Progenitor cell of endocrine pancreas (in vitro differentiated cells): ENCODE data around the gene CTDNEP1. TPM values are rescaled to one million over a fixed set of nuclear protein-coding genes. Genes with fewer than 3 reads are reported as not detected.

Experiments
- DNase-seq: peaks from one replicate; pipeline ENCODE4 v3.0.0; 2021; ENCODE audit warnings: low spot score; ENCODE audit not compliant: unreplicated experiment
- H3K27ac Mint-ChIP-seq: 2 replicates; pipeline ENCODE4 v1.8.0; 2021; ENCODE audit warnings: mild to moderate bottlenecking, moderate library complexity, mixed read lengths
- H3K27me3 Mint-ChIP-seq: 2 replicates; pipeline ENCODE4 v1.8.0; 2021; ENCODE audit warnings: mixed read lengths
- H3K36me3 Mint-ChIP-seq: 2 replicates; pipeline ENCODE4 v1.8.0; 2022; ENCODE audit warnings: mixed read lengths; ENCODE audit not compliant: insufficient read depth
- H3K4me1 Mint-ChIP-seq: 2 replicates; pipeline ENCODE4 v1.8.0; 2021; ENCODE audit warnings: low read depth, mixed read lengths
- H3K4me3 Mint-ChIP-seq: 2 replicates; pipeline ENCODE4 v1.8.0; 2021; ENCODE audit warnings: low read depth, mild to moderate bottlenecking, moderate library complexity, mixed read lengths
- H3K9me3 Mint-ChIP-seq: 2 replicates; pipeline ENCODE4 v1.8.0; 2021; ENCODE audit warnings: low read depth, mixed read lengths
- CTCF ChIP-seq: fragments of 200-600 bp; sonication (generic); IDR thresholded peaks from one replicate; pipeline ENCODE4 v1.5.0; 2021; ENCODE audit warnings: antibody characterized with exemption, mild to moderate bottlenecking; ENCODE audit not compliant: unreplicated experiment
- total RNA-seq: library from RNA; stranded (reverse); gene quantifications from 2 replicates; pipeline ENCODE4 v1.2.1, GENCODE V29; 2021

CTDNEP1 gene
- total RNA-seq, 1 donor from 2014 or later = 137 TPM

DNA sequence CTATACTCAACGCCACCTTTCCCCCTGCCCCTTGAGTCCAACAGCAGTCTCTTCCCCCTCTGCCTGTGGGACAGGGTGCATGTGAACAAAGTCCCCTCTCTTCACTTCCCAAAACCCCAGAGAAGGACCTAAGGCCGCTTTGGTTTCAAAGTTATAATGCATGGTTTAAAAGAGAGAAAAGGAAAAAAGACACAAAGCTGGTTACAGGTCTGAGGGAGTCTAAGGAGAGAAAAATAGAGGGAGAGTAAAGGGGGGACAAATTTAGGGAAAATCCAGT lies 8.1 kb downstream of the CTDNEP1 start:
- H3K27me3 Mint-ChIP-seq = no peaks in the 10 kb centered on the region
- H3K4me1 Mint-ChIP-seq = peaks cover 23% of the 10 kb centered on the region
- H3K4me3 Mint-ChIP-seq = peak overlapping the region; percentile 97
- peaks cover 20% of the 10 kb centered on the region for H3K36me3 Mint-ChIP-seq
- H3K27ac Mint-ChIP-seq = peak overlapping the region; percentile 94
- DNase-seq = no peak
- no peak for TF ChIP-seq CTCF
- H3K9me3 Mint-ChIP-seq = no peaks in the 10 kb centered on the region

GRCh38 chr17:7242717-7243452 lies 8.6 kb downstream of the CTDNEP1 start:
- Mint-ChIP-seq H3K27me3 (no peaks in the 10 kb centered on the region), H3K9me3 (no peaks in the 10 kb centered on the region), H3K4me3 (peak overlapping the region; percentile 97), H3K4me1 (peaks cover 23% of the 10 kb centered on the region), H3K36me3 (peaks cover 20% of the 10 kb centered on the region), H3K27ac (peak overlapping the region; percentile 100)
- TF ChIP-seq CTCF = peak; percentile 29
- DNase-seq = peak; percentile 91

DNA sequence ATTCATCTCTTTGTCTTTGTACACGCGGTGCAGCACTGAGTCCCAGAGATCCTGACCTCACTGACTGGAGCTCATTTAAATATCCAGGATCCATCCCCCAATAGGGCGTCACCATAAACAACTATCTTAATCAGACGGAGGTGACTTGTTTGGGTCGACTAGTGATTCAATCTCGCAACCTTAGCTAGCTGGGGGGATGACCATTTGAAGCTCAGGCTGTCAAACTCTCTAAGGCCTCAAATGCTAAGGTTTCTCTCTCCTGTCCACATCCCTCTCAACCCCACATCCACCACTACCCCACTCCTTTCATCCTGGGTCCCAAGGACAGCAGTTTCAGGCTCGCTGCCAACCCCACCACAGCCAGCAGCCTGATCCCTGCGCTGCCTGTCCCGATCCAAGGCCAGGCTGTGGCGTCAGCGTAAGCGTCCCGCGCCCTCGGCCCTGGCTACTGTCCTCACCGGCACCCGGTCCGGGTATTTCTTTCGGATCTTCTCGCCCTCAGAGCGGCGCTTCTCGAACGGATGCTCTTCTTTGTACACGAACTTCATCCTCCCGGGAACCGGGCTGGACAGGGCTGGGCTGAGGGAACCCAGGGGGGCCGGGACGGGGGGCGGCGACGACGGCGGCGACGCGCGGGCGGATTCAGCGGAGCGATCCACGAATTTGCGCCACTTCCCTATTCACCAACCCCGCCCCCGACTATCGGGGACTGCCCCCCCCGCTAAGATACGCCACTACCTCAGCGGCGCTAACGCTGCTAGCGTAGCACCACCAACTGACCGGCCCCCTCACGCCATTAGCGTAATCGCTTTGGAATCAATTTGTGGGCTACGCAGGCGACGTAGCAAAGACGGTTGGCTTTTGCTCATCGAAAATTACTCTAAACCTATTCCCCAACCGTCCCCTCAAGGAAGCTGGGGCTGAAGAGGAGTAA lies 9.5 kb downstream of the CTDNEP1 start, which contains the start of gene GABARAP:
Gene GABARAP, minus strand, starts transcription at position 667 of the 934 bp plus-strand sequence. Its CDS starts 119 bp downstream, at position 548.
- TF ChIP-seq CTCF = no peak
- peaks cover 27% of the 10 kb centered on the region for H3K4me1 Mint-ChIP-seq
- peak; percentile 88 for DNase-seq
- H3K36me3 Mint-ChIP-seq = peaks cover 21% of the 10 kb centered on the region
- H3K9me3 Mint-ChIP-seq = no peaks in the 10 kb centered on the region
- H3K27me3 Mint-ChIP-seq = no peaks in the 10 kb centered on the region
- peak within 1 kb of the TSS; percentile 97 for H3K4me3 Mint-ChIP-seq
- H3K27ac Mint-ChIP-seq = peak within 1 kb of the TSS; percentile 100

DNA sequence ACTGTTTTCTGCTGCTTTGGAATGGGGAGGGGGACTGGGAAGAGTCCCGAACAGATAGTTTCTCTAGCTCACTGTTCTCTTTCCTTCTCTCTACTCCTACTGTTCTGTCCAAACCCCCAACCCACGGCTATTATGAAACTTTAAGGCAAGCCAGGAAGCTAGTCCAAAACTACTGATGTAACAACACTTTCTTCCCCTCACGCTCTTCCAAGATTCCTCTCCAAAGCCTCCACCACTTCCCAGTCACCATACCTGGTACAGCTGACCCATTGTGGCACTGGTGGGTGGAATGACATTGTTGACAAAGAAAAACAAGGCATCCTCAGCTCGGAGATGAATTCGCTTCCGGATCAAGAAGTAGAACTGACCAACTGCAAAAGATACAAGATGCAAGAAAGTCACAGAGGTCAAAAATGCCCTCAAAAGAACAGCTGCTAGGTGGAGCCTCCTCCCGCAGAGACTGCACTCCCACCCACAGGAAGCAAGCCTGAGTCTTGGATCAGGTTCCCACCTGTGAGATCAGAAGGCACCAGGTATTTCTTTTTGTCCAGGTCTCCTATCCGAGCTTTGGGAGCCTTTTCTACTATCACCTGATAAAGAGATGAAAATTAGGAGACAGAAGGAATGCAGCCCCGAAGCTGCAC lies 10.3 kb downstream of the CTDNEP1 start:
- Mint-ChIP-seq H3K4me1 (peaks cover 31% of the 10 kb centered on the region), H3K27ac (peak overlapping the region; percentile 100), H3K27me3 (no peaks in the 10 kb centered on the region), H3K9me3 (no peaks in the 10 kb centered on the region), H3K36me3 (peaks cover 20% of the 10 kb centered on the region), H3K4me3 (peak overlapping the region; percentile 97)
- no peak for TF ChIP-seq CTCF
- DNase-seq = no peak

DNA sequence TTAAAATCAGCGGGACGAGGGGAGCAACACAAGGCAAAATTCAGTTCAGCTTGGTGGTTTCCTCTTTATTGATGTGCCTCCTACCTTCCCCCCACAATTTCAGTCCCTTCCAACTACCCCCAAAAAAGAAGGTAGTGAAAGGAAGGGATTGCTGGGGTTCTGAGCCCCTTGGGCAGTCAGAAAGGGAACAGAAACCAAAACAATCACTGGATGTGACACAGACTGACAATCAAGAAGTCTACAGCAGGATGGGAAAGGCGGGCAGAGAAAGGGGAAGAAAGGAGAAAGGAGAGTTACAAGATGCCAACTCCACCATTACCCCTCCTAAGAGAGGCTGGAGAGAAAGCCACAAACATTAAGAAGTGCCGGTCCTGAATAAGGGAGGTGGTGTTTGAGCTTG lies 11.2 kb downstream of the CTDNEP1 start:
- DNase-seq = no peak
- TF ChIP-seq CTCF = no peak
- peak overlapping the region; percentile 100 for H3K27ac Mint-ChIP-seq
- H3K27me3 Mint-ChIP-seq = no peaks in the 10 kb centered on the region
- peaks cover 19% of the 10 kb centered on the region for H3K36me3 Mint-ChIP-seq
- peak overlapping the region; percentile 97 for H3K4me3 Mint-ChIP-seq
- no peaks in the 10 kb centered on the region for H3K9me3 Mint-ChIP-seq
- peaks cover 31% of the 10 kb centered on the region for H3K4me1 Mint-ChIP-seq
